Neural cell (in vitro differentiated cells): ENCODE data around the gene TNPO2.

Experiments used
- POLR2AphosphoS5 ChIP-seq: IDR thresholded peaks from 2 replicates; pipeline ENCODE4 v1.6.1; 2012
- TF ChIP-seq, protein P1 (sequence below): fragments of 450-650 bp; IDR thresholded peaks from 2 replicates; pipeline ENCODE4 v1.5.1; 2014; ENCODE audit warnings: antibody characterized with exemption, mild to moderate bottlenecking, moderate library complexity; ENCODE audit not compliant: poor library complexity, severe bottlenecking

- TF ChIP-seq, protein P1, sequence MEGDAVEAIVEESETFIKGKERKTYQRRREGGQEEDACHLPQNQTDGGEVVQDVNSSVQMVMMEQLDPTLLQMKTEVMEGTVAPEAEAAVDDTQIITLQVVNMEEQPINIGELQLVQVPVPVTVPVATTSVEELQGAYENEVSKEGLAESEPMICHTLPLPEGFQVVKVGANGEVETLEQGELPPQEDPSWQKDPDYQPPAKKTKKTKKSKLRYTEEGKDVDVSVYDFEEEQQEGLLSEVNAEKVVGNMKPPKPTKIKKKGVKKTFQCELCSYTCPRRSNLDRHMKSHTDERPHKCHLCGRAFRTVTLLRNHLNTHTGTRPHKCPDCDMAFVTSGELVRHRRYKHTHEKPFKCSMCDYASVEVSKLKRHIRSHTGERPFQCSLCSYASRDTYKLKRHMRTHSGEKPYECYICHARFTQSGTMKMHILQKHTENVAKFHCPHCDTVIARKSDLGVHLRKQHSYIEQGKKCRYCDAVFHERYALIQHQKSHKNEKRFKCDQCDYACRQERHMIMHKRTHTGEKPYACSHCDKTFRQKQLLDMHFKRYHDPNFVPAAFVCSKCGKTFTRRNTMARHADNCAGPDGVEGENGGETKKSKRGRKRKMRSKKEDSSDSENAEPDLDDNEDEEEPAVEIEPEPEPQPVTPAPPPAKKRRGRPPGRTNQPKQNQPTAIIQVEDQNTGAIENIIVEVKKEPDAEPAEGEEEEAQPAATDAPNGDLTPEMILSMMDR = no peak
- TF ChIP-seq POLR2AphosphoS5 = no peak
Measured at GRCh38 chr19:12705654-12706331, 17.9 kb downstream of the TNPO2 start.
